Nephron (organoid): Measurements from ENCODE around the gene CACTIN.

ENCODE experiments used
- H3K27ac Mint-ChIP-seq, 3 experiments: 2 replicates each; pipeline ENCODE4 v1.8.0; 2020; ENCODE audit warnings: mixed read lengths in 3 of 3, mild to moderate bottlenecking in 2 of 3, moderate library complexity in 1 of 3
- H3K27me3 Mint-ChIP-seq: 2 replicates; pipeline ENCODE4 v1.8.0; 2021; ENCODE audit warnings: low read depth, mild to moderate bottlenecking, moderate library complexity, mixed read lengths
- H3K36me3 Mint-ChIP-seq: 2 replicates; pipeline ENCODE4 v1.8.0; 2020; ENCODE audit warnings: low read depth, mixed read lengths
- H3K4me1 Mint-ChIP-seq: 2 replicates; pipeline ENCODE4 v1.8.0; 2020; ENCODE audit warnings: mixed read lengths
- H3K4me3 Mint-ChIP-seq, 3 experiments: 2 replicates each; pipeline ENCODE4 v1.8.0; 2020; ENCODE audit warnings: mild to moderate bottlenecking in 3 of 3, mixed read lengths in 3 of 3, moderate library complexity in 2 of 3
- H3K9me3 Mint-ChIP-seq: 2 replicates; pipeline ENCODE4 v1.8.0; 2020; ENCODE audit warnings: mixed read lengths
- CTCF ChIP-seq, 3 experiments: fragments of 200-600 bp; sonication (generic); IDR thresholded peaks; one replicate each; pipeline ENCODE4 v1.5.0; 2021; ENCODE audit warnings: antibody characterized with exemption in 3 of 3; ENCODE audit not compliant: unreplicated experiment in 3 of 3

CACTIN gene

GRCh38 chr19:3655402-3656072, 28.9 kb upstream of the CACTIN start:
- Mint-ChIP-seq H3K27me3 (no peaks in the 10 kb centered on the region), H3K36me3 (peaks cover 19% of the 10 kb centered on the region), H3K9me3 (no peaks in the 10 kb centered on the region), H3K4me1 (peaks cover under 1% of the 10 kb centered on the region), H3K27ac (no peak overlapping the region), H3K4me3 (no peak overlapping the region)
- TF ChIP-seq CTCF (IDR thresholded peaks at IDR 0.05; ENCODE audit: unreplicated experiment in 3 of 3) = no peak

GRCh38 chr19:3653865-3654513, 27.4 kb upstream of the CACTIN start:
- TF ChIP-seq CTCF (IDR thresholded peaks at IDR 0.05; ENCODE audit: unreplicated experiment in 3 of 3) = no peak
- Mint-ChIP-seq H3K36me3 (peaks cover 17% of the 10 kb centered on the region), H3K27ac (no peak overlapping the region), H3K27me3 (no peaks in the 10 kb centered on the region), H3K9me3 (no peaks in the 10 kb centered on the region), H3K4me1 (no peaks in the 10 kb centered on the region), H3K4me3 (no peak overlapping the region)

- Mint-ChIP-seq H3K27ac (no peak overlapping the region), H3K36me3 (peaks cover 17% of the 10 kb centered on the region), H3K4me1 (no peaks in the 10 kb centered on the region), H3K4me3 (no peak overlapping the region), H3K27me3 (no peaks in the 10 kb centered on the region), H3K9me3 (no peaks in the 10 kb centered on the region)
- no peak for TF ChIP-seq CTCF (IDR thresholded peaks at IDR 0.05; ENCODE audit: unreplicated experiment in 3 of 3)
Measured at GRCh38 chr19:3653081-3653795, 26.6 kb upstream of the CACTIN start.

GRCh38 chr19:3652422-3652821, 25.8 kb upstream of the CACTIN start:
- no peak for TF ChIP-seq CTCF (IDR thresholded peaks at IDR 0.05; ENCODE audit: unreplicated experiment in 3 of 3)
- H3K9me3 Mint-ChIP-seq = no peaks in the 10 kb centered on the region
- no peaks in the 10 kb centered on the region for H3K4me1 Mint-ChIP-seq
- no peak overlapping the region for H3K4me3 Mint-ChIP-seq
- no peaks in the 10 kb centered on the region for H3K27me3 Mint-ChIP-seq
- H3K27ac Mint-ChIP-seq = no peak overlapping the region
- peaks cover 15% of the 10 kb centered on the region for H3K36me3 Mint-ChIP-seq

GRCh38 chr19:3651684-3652083, 25.1 kb upstream of the CACTIN start:
- H3K27me3 Mint-ChIP-seq = no peaks in the 10 kb centered on the region
- no peak overlapping the region for H3K4me3 Mint-ChIP-seq
- no peak overlapping the region for H3K27ac Mint-ChIP-seq
- TF ChIP-seq CTCF (IDR thresholded peaks at IDR 0.05; ENCODE audit: unreplicated experiment in 3 of 3) = no peak
- H3K36me3 Mint-ChIP-seq = peaks cover 10% of the 10 kb centered on the region
- H3K4me1 Mint-ChIP-seq = no peaks in the 10 kb centered on the region
- H3K9me3 Mint-ChIP-seq = no peaks in the 10 kb centered on the region
